Measurements from ENCODE around the gene SNTB2. TPM values are rescaled to one million over a fixed set of nuclear protein-coding genes. Genes with fewer than 3 reads are reported as not detected.

The SNTB2 gene
- total and polyA plus RNA-seq, 10 of the 15 experiments (the other 5 are each of a cell fraction or from before 2014, with no cell fraction given) = 1.2 to 15.7 (median 5.0) TPM

- TF ChIP-seq PBX3 (IDR thresholded peaks at IDR 0.05; ENCODE audit: insufficient replicate concordance, low read depth, low read length) = no peak
- no peak for TF ChIP-seq ZNF622 (IDR thresholded peaks at IDR 0.05)
- no peak for TF ChIP-seq BACH1 (IDR thresholded peaks at IDR 0.05; ENCODE audit: borderline replicate concordance)
- 0 out of 2 replicates have a peak, but pooled peaks have one; percentile 13 for TF ChIP-seq ZNF592 (IDR thresholded peaks at IDR 0.05)
- no peak for TF ChIP-seq RBBP5 (conservative IDR thresholded peaks at IDR 0.05)
- TF ChIP-seq STAT3 (IDR thresholded peaks at IDR 0.05; ENCODE audit: low read depth, low read length) = no peak
- TF ChIP-seq REST (IDR thresholded peaks at IDR 0.05; ENCODE audit: low read depth, low read length) = no peak
- TF ChIP-seq ZNF217 (IDR thresholded peaks at IDR 0.05) = no peak
- no peak for TF ChIP-seq ZBED1 (IDR thresholded peaks at IDR 0.05; ENCODE audit: borderline replicate concordance)
- TF ChIP-seq, protein P1, sequence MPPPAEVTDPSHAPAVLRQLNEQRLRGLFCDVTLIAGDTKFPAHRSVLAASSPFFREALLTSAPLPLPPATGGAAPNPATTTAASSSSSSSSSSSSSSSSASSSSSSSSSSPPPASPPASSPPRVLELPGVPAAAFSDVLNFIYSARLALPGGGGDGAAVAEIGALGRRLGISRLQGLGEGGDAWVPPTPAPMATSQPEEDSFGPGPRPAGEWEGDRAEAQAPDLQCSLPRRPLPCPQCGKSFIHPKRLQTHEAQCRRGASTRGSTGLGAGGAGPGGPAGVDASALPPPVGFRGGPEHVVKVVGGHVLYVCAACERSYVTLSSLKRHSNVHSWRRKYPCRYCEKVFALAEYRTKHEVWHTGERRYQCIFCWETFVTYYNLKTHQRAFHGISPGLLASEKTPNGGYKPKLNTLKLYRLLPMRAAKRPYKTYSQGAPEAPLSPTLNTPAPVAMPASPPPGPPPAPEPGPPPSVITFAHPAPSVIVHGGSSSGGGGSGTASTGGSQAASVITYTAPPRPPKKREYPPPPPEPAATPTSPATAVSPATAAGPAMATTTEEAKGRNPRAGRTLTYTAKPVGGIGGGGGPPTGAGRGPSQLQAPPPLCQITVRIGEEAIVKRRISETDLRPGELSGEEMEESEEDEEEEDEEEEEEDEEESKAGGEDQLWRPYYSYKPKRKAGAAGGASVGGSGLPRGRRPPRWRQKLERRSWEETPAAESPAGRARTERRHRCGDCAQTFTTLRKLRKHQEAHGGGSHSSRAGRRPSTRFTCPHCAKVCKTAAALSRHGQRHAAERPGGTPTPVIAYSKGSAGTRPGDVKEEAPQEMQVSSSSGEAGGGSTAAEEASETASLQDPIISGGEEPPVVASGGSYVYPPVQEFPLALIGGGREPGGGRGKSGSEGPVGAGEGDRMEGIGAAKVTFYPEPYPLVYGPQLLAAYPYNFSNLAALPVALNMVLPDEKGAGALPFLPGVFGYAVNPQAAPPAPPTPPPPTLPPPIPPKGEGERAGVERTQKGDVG (CRISPR knock-in tag; IDR thresholded peaks at IDR 0.05) = no peak
- peak; percentile 54 for TF ChIP-seq SKIL (IDR thresholded peaks at IDR 0.05; ENCODE audit: low read depth, poor library complexity, severe bottlenecking)
- peak; percentile 94 for TF ChIP-seq TAF1 (IDR thresholded peaks at IDR 0.05; ENCODE audit: borderline replicate concordance, low read depth, low read length)
- TF ChIP-seq ESRRA (IDR thresholded peaks at IDR 0.05; ENCODE audit: low read length) = 0 out of 2 replicates have a peak, but pooled peaks have one; percentile 36
- TF ChIP-seq FOS (IDR thresholded peaks at IDR 0.05; ENCODE audit: borderline replicate concordance, extremely low read depth, insufficient read length) = no peak
Measured at GRCh38 chr16:69339289-69340094, 152.5 kb downstream of the SNTB2 start, which contains the start of the genes COG8 and NIP7 (continued).
